HG02840 (cell line): ENCODE results near the gene CNN3.
A peak's percentile ranks its signal among the peaks of the same experiment; 100 is the strongest.

Source experiments
- ATAC-seq: cut with Tn5 transposase; IDR thresholded peaks from one replicate; pipeline ENCODE4 v1.9.1; 2021; ENCODE audit warnings: mild to moderate bottlenecking, moderate library complexity, moderate number of reproducible peaks; ENCODE audit not compliant: unreplicated experiment, low FRiP score

The CNN3 gene

DNA sequence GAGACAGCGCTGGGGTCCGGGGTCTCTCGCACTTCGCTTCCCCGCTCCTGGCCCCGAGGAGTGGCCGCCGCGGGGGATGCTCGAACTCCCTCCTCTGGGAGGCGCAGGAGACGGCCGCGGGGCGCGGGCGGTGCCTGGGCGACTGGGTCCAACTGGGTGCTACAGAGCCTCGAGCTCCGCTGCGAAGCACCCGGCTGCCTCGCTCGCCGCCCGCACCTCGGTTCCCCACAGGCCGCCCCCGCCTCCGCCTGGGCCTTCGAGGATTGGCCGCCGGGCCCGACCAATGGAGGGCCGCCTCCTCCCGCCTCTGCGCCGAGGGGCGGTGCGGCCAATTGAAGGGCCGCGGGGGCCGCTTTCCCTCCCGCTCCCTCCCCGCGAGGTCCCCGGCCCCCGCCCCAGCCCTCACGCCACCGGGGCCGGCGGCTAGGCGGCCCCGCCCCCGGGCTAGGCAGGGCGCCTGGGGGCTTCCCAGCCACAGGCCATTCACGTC is at the start of gene CNN3:
Gene CNN3 (minus strand): TSS at position 196 of the 490 bp plus-strand sequence. CDS start 216 bp downstream, outside the sequence.
- peak; percentile 81 for ATAC-seq

DNA sequence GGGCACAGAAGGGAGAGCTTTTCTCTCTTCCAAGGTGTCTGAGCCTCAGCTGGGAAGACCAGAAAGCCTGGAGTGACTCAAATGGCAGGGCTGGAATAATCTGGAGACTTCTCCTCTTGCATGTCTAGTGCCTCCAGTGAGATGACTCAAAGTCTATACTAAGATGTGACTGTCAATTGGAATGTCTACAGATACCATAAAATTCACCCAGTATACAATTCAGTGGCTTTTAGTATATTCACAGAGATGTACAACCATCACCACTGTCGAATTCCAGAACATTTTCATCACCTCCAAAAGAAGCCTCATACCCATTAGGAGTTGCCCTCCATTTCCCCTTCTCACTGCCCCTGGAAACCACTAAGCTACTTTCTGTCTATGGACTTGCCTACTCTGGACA is 47.9 kb upstream of the CNN3 start:
- no peak for ATAC-seq

DNA sequence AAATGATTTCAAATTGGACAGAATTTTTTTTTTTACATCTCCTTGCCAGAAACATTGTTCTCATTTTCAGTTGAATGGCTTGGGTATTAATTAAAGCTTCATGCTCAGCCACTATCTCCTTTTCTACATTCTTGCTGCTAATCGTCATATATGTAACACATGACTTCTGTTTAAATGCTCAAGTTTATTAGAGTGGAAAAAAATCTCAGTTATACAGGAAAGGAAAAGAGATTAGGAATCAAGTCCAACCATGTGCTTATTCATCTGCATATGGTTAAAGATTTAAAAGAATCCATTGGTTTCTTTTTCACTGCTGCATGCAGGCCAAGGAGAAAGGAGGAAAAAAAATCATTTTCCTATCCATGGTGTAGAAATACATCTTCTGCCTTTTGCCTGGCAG is 47.3 kb upstream of the CNN3 start:
- ATAC-seq, result no peak

DNA sequence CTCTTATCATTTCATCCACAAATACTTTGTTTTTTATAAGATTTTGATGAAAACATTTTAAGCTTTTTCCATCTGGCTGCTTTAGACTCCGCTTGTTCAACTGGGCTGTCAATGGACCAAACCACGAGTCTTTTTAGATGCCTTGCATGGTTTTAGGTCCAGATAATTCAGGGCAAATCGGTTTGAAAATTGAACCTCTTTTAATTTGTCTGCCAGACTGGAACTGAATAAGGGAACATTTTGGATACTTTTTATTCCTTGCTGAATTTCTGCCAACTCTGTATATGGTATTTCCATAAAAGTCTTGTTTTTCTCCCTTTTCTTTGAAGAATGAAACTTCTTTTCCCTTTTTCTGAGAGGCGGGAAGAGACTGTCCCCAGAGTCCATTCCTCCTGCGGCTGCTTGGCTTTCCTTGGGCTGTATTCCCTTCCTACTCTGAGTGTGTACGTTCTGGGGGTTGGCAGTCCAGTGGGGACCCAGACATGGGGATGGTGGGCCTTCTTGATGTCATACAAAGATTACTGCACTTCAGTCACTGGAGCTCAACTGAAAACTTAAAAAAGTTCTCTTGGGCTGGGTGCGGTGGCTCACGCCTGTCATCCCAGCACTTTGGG is 46.5 kb upstream of the CNN3 start:
- no peak for ATAC-seq

DNA sequence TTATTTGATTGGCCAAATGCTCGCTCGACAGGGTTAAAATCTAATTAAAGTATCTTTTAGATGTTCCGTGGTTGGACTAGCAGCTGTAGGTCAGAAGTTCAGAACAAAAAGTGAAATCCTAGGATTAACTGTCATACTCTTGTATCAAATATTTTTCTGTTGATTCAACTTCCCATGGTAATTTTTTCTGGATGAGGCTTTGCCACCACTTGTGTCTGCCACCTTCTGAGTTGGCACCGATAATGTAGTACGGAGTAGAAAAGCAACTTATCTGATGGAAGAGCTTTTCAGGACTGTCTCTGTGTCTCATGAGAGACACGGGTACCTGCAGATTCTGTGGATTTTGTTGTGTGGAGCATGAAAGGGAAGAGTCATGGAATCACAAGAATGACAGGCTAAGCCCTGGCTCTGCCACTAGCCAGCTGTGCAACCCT is 44.6 kb upstream of the CNN3 start:
- ATAC-seq, result no peak

DNA sequence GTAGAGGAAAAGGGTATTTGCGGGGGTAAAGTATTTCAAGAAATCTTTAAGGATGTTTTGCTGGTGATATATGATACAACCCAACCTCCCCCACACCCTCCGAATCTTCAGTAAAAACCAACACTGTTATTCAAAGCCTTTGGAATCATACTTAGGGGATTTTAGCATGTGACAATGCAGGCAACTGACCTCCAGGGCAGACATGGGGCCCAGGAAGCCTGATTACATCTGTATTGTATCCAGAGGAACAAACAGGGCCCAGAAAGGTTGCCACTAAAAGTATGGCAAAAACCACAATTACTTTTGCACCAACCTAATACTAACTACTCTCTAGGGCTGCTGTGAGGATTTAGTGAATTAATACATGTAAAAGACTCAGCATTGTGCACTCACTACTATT is 43.9 kb upstream of the CNN3 start:
- ATAC-seq, result no peak

DNA sequence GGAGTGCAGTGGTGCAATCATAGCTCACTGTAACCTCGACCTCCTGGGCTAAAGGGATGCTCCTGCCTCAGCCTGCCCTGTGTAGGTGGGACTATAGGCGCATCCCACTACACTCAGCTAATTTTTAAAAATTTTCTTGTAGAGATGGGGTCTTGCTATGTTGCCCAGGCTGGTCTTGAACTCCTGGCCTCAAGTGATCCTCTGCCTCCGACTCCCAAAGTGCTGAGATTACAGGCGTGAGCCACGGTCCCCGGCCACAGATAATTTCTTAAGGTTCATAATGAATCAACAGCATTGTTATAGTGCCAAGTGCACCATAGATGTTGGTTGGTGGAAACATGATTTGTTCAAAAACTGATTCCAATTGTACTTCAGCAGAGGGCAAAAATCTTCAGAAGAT is 42.2 kb upstream of the CNN3 start:
- ATAC-seq, result no peak

DNA sequence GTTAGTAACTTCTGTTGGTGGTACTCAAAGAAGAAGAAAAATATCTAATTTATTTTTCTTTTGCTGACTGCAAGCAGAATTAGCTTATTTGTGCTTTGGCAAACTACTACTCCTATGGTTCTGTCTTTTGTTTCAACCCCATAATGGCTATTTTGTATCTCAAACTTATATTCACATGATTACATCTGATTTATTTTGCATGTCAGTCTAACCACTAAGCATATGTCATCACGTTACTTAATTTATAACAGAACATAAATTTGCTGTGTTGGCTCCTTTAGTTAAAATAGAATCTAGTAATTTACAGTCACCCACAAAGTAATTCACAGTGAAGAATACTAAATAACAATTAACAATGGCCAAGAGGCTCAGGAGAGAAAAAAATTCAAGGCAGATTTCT is 39.1 kb upstream of the CNN3 start:
- no peak for ATAC-seq

DNA sequence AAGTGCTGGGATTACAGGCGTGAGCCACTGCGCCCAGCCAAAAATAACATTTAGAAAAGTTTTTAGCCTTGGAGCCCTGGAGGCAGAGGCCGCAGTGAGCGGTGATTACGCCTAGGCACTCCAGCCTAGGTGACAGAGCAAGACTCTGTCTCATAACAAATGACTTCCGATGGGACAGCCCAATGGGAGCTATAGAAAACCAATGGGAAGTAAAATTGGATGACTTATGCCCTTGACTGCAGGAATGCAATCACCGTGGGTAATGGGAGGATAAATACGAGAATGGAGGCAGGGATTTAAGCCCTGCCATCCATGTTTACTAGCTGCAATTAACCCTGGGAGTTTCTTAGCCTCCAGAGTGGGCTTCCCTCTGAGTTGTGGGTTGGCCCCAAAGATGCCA is 37.0 kb upstream of the CNN3 start:
- ATAC-seq, result no peak

DNA sequence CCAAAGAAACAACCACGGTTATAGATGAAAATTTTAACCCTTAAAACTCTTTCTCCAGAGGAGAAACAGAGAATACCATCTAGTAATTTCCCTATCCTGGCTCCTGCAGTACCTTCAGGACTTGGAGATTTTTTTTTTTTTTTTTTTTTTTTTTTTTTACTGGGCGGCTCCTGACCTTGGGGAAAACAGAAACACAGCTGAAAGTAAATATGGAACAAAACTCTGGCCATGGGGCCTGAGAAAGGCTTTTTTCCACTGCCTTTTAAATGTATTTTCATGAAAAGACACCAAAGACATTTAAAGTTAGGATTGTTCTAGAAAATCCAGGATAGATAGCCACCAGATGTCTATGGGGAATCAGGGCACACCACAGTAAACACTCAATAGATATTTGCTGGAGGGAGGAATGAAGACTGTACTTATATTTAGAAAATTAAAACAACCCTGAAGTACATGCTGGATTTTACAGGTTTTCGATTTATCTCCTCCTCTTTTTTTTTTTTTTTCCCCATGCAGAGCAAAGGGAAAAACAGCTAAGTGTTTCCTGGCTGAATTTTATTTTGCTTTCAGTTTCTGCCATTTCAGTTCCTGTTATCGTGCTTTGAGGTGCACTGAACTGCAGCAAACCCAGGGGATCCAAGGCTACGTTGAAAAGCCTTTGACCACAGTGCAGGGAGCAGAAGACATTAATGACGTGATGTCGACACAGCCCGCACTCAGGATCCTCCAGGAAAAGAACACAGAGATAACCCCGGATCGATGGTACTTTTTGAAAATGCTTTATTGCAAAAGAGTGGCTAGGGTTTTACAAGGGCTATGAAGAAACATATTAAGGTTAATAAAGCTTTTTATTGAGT is 35.7 kb upstream of the CNN3 start:
- peak; percentile 93 for ATAC-seq

DNA sequence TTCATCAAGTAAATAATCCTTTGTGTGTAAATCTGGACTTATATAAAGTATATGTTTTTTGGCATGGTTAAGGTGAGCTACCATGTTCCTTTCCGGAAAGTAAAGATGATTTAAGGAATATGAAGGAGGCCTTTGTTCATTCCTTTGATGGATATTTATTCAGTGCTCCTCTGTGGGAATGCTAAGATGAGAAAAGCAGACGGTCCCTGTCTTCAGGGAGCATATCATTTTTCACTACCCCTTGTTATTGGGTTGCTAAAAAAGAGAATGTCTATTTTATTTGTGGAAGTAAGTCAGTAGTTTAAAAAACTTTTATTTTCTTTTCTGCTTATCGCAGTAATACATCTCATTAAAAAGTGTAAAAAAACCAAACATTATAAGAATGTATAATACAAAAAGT is 35.1 kb upstream of the CNN3 start:
- no peak for ATAC-seq

DNA sequence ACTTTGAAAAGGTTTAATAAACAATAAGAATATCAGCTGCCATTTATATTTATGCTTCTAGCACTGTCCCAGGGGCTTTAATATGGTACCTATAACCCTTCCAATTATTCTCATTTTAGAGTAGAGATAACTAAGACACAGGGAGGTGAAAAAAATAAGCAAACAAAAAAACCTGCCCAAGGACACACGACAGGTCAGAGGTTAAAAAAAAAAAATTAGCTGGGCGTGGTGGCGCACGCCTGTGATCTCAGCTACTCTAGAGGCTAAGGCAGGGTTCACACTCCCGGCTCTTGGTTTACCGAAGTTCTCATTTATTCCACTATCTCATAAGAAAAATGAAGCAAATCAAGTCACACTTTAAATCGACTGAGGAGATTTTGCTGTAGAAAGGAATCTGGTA is 34.7 kb upstream of the CNN3 start:
- no peak for ATAC-seq

DNA sequence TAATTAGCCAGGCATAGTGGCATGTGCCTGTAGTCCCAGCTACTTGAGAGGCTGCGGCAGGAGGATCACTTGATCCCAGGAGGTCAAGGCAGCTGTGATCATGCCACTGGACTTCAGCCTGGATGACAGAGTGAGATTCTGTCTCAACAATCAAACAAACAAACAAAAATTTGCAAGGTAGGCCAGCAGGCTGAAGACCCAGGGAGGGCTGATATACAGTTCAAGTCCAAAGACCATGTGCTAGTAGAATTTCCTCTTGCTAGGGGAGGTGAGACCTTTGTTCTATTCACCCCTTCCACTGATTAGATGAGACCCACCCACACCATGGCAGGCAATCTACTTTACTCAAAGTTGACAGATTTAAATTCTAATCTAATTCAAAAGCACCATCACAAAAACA is 31.2 kb upstream of the CNN3 start:
- ATAC-seq, result no peak

DNA sequence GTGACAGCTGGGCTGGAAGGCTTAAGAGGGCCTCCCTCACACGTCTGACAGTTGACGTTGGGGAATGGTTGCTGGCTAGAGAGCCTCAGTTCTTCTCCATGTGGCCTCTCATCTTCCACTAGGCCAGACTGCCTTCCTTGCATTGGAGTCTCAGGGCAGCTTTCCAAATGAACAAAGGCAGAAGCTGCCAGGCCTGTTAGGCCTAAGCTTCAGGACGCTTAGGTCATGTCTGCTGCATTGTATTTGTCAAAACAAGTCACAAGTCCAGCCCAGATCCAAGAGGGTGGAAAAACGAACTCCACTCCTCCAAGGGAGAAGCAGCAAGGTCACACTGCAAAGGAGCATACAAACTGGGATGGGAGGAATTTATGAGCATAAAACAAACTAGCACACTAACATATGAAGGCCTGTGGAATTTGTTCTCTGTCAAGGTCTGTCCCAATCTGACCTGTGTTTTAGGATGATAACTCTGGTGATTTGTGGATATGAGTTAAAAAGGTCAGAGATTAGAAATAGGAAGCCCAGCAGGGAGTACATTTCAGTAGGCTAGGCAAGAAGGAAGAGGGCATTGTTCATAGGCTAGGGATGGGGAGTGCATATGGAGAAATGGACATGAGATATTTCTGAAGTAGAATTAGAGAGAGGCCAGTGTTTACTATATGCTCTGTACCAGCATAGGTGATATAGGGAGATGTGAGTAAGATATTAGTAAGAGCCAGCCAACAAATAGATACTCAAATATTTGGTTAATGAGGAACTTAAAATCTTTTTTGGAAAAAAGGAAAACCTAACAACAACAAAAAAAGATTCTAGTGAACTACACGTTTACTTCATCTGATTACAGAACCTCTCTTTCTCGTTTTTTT is 29.1 kb upstream of the CNN3 start:
- no peak for ATAC-seq

DNA sequence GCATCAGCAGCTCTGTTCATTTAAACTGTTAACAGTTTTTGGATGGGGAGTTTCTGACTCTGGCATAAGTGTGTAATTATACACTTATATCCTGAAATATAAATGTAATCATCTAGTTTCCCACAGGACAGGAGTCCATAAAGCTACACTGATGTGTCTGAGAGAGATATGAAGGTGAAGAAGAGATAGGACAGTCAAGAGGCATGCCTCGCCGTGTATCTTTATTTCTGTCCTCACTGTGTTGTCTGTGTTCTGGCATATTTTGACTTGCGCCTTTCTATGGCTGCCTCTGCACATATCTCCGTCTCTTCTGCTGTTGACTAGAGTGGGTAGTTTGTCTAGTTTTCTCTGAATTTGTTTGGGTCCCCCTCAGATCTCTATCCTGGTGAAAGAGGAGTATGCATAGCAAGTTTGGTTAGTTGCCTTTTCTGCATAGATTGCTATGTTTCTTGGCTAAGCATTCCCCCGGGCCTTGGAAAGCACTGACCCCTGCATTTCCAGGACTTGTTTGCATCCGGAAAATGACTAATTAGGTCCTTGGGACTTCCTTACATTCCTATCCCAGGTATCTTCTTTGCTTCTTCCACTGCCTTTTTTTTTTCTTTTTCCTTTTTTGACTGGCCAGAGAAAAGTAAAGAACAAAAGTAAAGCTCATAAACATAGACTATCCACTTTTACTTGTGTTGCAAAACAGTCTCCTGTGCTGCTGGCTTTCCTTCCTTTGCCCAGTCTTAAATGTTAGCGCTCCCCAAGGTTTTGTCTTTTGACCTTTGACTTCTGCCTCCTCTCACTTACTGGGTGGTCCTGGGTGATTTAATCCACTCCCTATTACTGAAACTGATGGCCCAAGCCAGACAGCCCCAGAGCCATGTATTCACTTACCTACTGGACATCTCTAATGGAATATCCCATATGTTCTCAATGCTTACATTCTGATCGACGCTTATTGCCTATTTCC is 27.6 kb upstream of the CNN3 start:
- no peak for ATAC-seq

DNA sequence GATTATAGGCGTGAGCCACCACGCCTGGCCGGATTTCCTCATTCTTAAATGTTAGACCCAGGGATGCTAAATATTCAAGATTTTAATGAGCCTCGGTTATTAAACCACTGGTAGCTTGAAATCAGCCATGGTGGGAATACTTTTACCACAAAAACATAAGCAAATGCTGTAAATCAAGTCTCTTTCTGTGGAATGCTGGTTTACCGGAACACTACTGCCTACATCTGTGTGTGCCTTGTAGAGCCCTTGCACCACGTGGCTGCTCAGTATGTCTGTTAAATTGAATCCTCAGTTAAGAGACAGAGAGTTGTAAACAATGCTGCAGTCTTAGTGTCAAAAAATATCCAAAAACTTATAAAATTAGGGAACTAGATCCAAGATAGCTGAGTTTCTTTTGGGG is 26.8 kb upstream of the CNN3 start:
- no peak for ATAC-seq

DNA sequence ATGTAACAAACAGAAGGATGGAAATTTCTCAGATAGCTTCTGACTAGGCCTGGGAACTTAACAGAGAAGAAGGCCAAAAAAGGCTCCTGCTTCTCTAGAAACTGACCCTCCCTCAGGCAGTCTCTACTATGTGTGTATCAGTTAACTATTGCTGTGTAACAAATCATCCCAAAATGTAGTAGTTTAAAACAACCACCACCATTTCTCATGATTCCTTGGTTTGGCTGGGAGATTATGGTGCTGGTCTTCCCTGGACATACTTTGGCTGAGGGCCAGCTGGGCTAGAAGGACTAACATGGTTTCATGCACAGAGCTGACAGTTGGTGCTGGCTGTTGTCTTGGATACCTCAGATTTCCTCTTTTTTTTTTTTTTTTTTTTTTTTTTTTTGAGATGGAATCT is 26.2 kb upstream of the CNN3 start:
- no peak for ATAC-seq

DNA sequence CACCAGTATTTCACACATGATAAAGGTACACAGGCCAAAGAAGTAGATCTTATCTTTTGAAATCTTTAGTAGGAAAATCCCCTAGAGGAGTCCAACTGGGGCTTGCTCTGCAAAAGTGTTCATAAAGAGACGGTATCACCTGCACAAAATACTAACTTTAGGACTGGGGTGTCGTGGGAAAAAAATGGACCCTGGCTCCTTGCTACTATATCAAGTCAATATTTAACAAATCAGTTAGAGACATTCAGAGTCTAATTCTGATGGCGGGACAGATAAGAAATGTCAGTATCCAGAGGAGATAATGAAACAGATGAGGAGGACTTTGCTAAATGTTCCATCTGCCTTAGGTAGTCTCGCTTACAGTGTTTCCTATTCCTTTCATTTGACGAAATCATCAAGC is 25.6 kb upstream of the CNN3 start:
- ATAC-seq, result no peak

DNA sequence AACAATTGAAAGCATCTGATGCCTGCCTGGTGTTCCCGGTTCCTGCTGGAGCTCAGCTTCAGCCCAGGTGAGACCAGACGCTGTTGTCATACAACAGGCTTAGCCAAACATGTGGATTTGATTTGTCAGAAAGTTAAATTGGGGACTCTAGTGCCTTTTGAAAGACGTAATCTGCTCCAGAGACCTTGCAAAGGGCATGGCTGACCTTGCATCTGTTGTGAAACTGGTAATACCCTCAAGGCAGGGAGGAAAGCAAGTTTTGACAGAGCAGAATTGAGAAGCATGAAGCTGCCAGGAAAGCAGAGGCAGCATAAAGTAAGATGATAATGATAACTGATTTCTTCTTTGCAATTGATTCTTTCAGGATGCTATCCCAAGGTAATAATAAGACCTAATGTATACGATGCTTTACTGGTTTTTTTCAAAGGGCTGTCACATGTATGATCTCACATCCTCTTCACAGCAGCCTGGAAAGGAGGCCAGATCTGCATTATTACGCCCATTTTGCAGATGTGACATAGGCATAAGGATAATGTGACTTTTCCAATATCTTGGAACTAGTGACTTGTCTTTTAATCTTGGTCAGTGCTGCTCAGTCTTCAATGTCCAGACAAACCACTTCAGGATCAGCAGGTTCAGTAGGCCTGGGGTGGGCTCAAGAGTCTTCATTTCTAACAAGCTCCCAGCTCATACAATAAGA is 24.7 kb upstream of the CNN3 start:
- no peak for ATAC-seq
